Tibial nerve (tissue), 4 donors: ENCODE results near the gene DNASE1. TPM values are rescaled to one million over a fixed set of nuclear protein-coding genes. Genes with fewer than 3 reads are reported as not detected.

Experiments used
- DNase-seq, 2 donors: peaks; one replicate each; pipeline ENCODE4 v3.0.0-alpha.2; 2019; ENCODE audit warnings: low spot score in 2 of 2
- H3K27ac ChIP-seq, 4 donors: fragments of 200-600 bp; sonication (generic) in 3 of 4; one replicate each; pipeline ENCODE4 v1.5.1; 2017 to 2019; ENCODE audit warnings: mild to moderate bottlenecking in 1 of 4
- H3K27me3 ChIP-seq, 2 donors: fragments of 200-600 bp; sonication (generic) in 1 of 2; one replicate each; pipeline versions ENCODE4 v1.5.1 to v1.6.0; 2017 to 2019
- H3K36me3 ChIP-seq, 3 donors: fragments of 200-600 bp; sonication (generic); one replicate each; pipeline ENCODE4 v1.5.1; 2018 to 2019
- H3K4me1 ChIP-seq, 4 donors: fragments of 200-600 bp; sonication (generic) in 3 of 4; one replicate each; pipeline ENCODE4 v1.5.1; 2017 to 2019
- H3K4me3 ChIP-seq, 4 donors: fragments of 200-600 bp; sonication (generic) in 3 of 4; one replicate each; pipeline ENCODE4 v1.5.1; 2017 to 2019; ENCODE audit warnings: mild to moderate bottlenecking in 1 of 4, moderate library complexity in 1 of 4
- H3K9me3 ChIP-seq, 4 donors: fragments of 200-600 bp; sonication (generic) in 3 of 4; one replicate each; pipeline ENCODE4 v1.5.1; 2017 to 2019
- EP300 ChIP-seq, 2 donors: sonication (generic); formaldehyde crosslinking; IDR thresholded peaks; one replicate each; pipeline ENCODE4 v1.6.1; 2017; ENCODE audit warnings: antibody characterized with exemption in 2 of 2, mild to moderate bottlenecking in 1 of 2
- POLR2A ChIP-seq, 2 donors: fragments of 450-650 bp; IDR thresholded peaks; one replicate each; pipeline ENCODE4 v1.6.1; 2017; ENCODE audit warnings: antibody characterized with exemption in 2 of 2, mild to moderate bottlenecking in 2 of 2, moderate library complexity in 2 of 2
- WGBS, 2 donors: methylation state at CpG; one replicate each; pipeline ENCODE4 v1.1.5; 2018; 5-methylcytosine and 5-hydroxymethylcytosine counted together
- total RNA-seq, 4 donors: library from RNA; depleted of rRNA; stranded (reverse); fragments of >200 nt; gene quantifications; one replicate each; pipeline ENCODE4 v1.1.0, GENCODE V29; 2016
- TF ChIP-seq, protein P1 (sequence below), 5 experiments: fragments of 200-600 bp in 3 of 5; fragments of 450-650 bp in 2 of 5; sonication (generic) in 3 of 5; IDR thresholded peaks; one replicate each; pipeline ENCODE4 v1.5.1; 2016 to 2019; ENCODE audit warnings: antibody characterized with exemption in 5 of 5, mild to moderate bottlenecking in 3 of 5, moderate library complexity in 2 of 5

The DNASE1 gene
- total RNA-seq, 4 donors from 2014 or later: 14.4 to 32.0 (median 22.4) TPM

DNA sequence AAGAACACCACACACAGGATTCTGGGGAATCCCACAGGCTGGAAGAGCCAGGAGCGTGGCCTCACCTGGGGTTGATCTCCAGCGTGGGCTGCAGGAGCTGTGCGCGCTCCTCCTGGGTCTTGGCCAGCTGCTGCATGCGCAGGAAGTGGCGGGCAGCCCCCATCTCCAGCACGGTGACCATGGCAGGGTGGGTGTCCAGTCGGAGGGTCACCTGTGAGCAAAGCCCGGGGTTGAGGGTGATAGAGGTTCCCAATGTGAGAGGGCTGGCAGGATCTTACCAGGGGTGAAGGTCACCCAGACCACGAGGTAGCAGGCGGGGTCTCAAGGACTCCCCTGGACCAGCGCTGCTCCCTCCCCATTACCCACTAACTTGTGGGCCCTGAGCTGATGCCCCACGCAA lies 7.4 kb downstream of the DNASE1 start:
- 88 to 90% methylated on average over 13 of the region's 13 CpGs for WGBS, 2 donors
- Histone ChIP-seq H3K36me3 (peaks cover 0 to 96% (median 23%) of the 10 kb centered on the region in 3 donors), H3K27me3 (no peaks in the 10 kb centered on the region), H3K4me3 (no peak overlapping the region), H3K9me3 (no peaks in the 10 kb centered on the region), H3K4me1 (no peaks in the 10 kb centered on the region), H3K27ac (no peak overlapping the region)
- no peak for DNase-seq
- TF ChIP-seq, protein P1, sequence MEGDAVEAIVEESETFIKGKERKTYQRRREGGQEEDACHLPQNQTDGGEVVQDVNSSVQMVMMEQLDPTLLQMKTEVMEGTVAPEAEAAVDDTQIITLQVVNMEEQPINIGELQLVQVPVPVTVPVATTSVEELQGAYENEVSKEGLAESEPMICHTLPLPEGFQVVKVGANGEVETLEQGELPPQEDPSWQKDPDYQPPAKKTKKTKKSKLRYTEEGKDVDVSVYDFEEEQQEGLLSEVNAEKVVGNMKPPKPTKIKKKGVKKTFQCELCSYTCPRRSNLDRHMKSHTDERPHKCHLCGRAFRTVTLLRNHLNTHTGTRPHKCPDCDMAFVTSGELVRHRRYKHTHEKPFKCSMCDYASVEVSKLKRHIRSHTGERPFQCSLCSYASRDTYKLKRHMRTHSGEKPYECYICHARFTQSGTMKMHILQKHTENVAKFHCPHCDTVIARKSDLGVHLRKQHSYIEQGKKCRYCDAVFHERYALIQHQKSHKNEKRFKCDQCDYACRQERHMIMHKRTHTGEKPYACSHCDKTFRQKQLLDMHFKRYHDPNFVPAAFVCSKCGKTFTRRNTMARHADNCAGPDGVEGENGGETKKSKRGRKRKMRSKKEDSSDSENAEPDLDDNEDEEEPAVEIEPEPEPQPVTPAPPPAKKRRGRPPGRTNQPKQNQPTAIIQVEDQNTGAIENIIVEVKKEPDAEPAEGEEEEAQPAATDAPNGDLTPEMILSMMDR (IDR thresholded peaks at IDR 0.05): no peak
- TF ChIP-seq EP300 (IDR thresholded peaks at IDR 0.05) (no peak), POLR2A (IDR thresholded peaks at IDR 0.05) (no peak)

DNA sequence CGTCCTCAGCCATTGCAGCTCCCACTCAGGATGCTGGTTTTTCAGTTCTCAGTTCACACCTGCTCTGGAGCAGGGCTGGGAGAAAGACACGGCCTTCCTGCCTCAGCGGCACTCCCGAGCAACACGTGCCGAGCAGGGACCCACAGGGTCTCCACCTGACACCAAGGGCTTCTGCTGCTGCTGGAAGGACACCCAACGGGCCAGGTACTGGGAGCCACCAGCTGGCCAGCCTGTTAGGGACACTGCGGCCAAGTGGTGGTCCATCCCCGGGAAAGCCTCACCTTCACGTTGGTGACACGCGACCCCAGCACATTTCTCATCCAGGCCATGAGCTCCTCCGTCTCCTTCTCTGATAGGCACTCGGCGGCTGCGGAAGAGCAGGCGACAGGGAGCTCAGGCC lies 8.1 kb downstream of the DNASE1 start:
- no peak overlapping the region for H3K4me3 ChIP-seq
- TF ChIP-seq, protein P1 (IDR thresholded peaks at IDR 0.05): no peak
- TF ChIP-seq EP300 (IDR thresholded peaks at IDR 0.05): no peak
- TF ChIP-seq POLR2A (IDR thresholded peaks at IDR 0.05): no peak
- H3K27me3 ChIP-seq: no peaks in the 10 kb centered on the region
- no peaks in the 10 kb centered on the region for H3K4me1 ChIP-seq
- peaks cover 0 to 95% (median 16%) of the 10 kb centered on the region in 3 donors for H3K36me3 ChIP-seq
- 91 to 96% methylated on average over 12 to 17 of the region's 17 CpGs for WGBS, 2 donors
- no peak for DNase-seq
- no peak overlapping the region for H3K27ac ChIP-seq
- no peaks in the 10 kb centered on the region for H3K9me3 ChIP-seq

GRCh38 chr16:3664187-3664896 lies 9.9 kb downstream of the DNASE1 start:
- no peak overlapping the region for H3K4me3 ChIP-seq
- no peak for TF ChIP-seq POLR2A (IDR thresholded peaks at IDR 0.05)
- no peak for TF ChIP-seq EP300 (IDR thresholded peaks at IDR 0.05)
- TF ChIP-seq, protein P1 (IDR thresholded peaks at IDR 0.05): no peak
- H3K27me3 ChIP-seq: no peaks in the 10 kb centered on the region
- no peaks in the 10 kb centered on the region for H3K4me1 ChIP-seq
- H3K9me3 ChIP-seq: no peaks in the 10 kb centered on the region
- 94 to 99% methylated on average over 16 to 18 of the region's 31 CpGs for WGBS, 2 donors
- no peak overlapping the region for H3K27ac ChIP-seq
- H3K36me3 ChIP-seq: peaks cover 0 to 94% (median 5%) of the 10 kb centered on the region in 3 donors
- DNase-seq: no peak

DNA sequence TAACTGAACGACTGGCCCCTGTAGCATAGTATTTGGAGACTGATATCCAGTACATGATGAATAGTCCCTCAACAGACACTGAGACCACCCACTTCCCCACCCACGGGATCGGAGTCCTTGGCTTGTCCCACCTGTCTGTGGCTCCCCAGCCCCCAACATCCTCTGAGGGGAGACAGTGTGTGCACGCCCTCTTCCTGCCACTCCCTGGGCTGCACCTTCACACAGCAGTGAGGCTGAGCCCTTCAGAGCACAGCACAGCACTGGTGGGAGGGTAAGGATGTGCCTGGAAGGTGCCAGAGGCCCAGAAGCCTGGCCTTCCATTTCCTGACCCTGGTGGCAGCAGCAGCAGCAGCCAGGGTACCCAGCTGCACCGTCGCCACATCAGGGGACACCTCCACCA lies 11.0 kb downstream of the DNASE1 start:
- no peak for TF ChIP-seq POLR2A (IDR thresholded peaks at IDR 0.05)
- TF ChIP-seq, protein P1 (IDR thresholded peaks at IDR 0.05): no peak
- no peak for TF ChIP-seq EP300 (IDR thresholded peaks at IDR 0.05)
- WGBS, 2 donors: 74 to 82% methylated on average over 6 of the region's 6 CpGs
- Histone ChIP-seq H3K9me3 (no peaks in the 10 kb centered on the region), H3K4me1 (no peaks in the 10 kb centered on the region), H3K27me3 (no peaks in the 10 kb centered on the region), H3K27ac (no peak overlapping the region), H3K4me3 (no peak overlapping the region), H3K36me3 (peaks cover 0 to 91% (median 5%) of the 10 kb centered on the region in 3 donors)
- DNase-seq: no peak

- no peaks in the 10 kb centered on the region for H3K27me3 ChIP-seq
- H3K9me3 ChIP-seq: no peaks in the 10 kb centered on the region
- no peak overlapping the region for H3K4me3 ChIP-seq
- DNase-seq: no peak
- 92 to 97% methylated on average over 11 of the region's 11 CpGs for WGBS, 2 donors
- H3K27ac ChIP-seq: no peak overlapping the region
- TF ChIP-seq POLR2A (IDR thresholded peaks at IDR 0.05): no peak
- TF ChIP-seq, protein P1 (IDR thresholded peaks at IDR 0.05): no peak
- TF ChIP-seq EP300 (IDR thresholded peaks at IDR 0.05): no peak
- no peaks in the 10 kb centered on the region for H3K4me1 ChIP-seq
- peaks cover 0 to 91% (median 5%) of the 10 kb centered on the region in 3 donors for H3K36me3 ChIP-seq
These were observed 14.1 kb downstream of the DNASE1 start for GRCh38 chr16:3668626-3669025.
